ENCODE data around the gene FGF14.

Gene FGF14

DNA sequence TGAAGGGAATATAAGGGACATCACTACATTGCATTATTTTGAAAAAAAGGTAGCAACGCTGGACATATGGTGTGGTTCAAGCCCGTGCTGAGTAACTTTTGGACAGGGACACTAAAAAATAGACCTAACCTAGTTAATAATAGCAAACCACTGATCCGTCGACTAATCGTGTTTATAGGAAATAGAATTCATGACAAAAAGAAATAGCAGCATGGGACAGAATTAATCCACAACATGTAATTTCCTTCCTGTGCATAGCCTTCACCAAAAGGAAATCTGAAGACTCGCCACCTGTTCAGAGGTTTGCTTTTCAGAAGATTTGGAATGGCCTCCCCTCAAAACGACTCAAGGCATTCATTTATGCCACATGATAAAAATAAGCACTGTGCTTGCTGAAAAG lies 128.7 kb downstream of the FGF14 start:
- no peak for DNase-seq (ENCODE audit: low read depth)
- no peak overlapping the region for H3K4me3 ChIP-seq (ENCODE audit: low read depth, low read length)
- no peak for TF ChIP-seq CTCF (conservative IDR thresholded peaks at IDR 0.05; ENCODE audit: low read depth, low read length)

DNA sequence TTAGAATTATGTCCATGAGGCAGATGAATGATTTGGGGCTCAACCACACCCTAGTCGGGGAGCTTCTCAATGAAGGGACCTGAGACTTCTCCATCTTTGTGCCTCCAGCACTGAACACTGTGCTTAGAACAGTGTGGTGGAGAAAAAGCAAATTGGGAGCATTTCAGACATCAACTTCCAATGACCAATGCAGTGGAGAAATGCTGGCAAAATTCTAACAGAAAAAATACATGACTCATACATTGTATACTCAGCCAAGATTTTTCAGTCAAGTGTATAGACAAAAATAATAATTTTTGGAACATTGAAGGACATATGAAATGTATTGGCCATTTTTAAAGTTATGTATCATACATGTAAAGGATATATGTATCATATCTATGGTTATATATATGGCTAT lies 134.7 kb downstream of the FGF14 start:
- no peak overlapping the region for H3K4me3 ChIP-seq (ENCODE audit: low read depth, low read length)
- DNase-seq (ENCODE audit: low read depth) = peak; percentile 35
- TF ChIP-seq CTCF (conservative IDR thresholded peaks at IDR 0.05; ENCODE audit: low read depth, low read length) = no peak

- no peak for TF ChIP-seq CTCF (conservative IDR thresholded peaks at IDR 0.05; ENCODE audit: low read depth, low read length)
- DNase-seq (ENCODE audit: low read depth) = no peak
- no peak overlapping the region for H3K4me3 ChIP-seq (ENCODE audit: low read depth, low read length)
Observed at GRCh38 chr13:102261809-102262208, 140.0 kb downstream of the FGF14 start.

- no peak for DNase-seq (ENCODE audit: low read depth)
- no peak for TF ChIP-seq CTCF (conservative IDR thresholded peaks at IDR 0.05; ENCODE audit: low read depth, low read length)
Observed at GRCh38 chr13:102261316-102261715, 140.5 kb downstream of the FGF14 start.

GRCh38 chr13:102260256-102260655 lies 141.6 kb downstream of the FGF14 start:
- TF ChIP-seq CTCF (conservative IDR thresholded peaks at IDR 0.05; ENCODE audit: low read depth, low read length) = no peak
- DNase-seq (ENCODE audit: low read depth) = no peak
- H3K4me3 ChIP-seq (ENCODE audit: low read depth, low read length) = no peak overlapping the region

More at GRCh38 chr13:102261316-102261715, 140.5 kb downstream of the FGF14 start:
- no peak overlapping the region for H3K4me3 ChIP-seq (ENCODE audit: low read depth, low read length)

DNA sequence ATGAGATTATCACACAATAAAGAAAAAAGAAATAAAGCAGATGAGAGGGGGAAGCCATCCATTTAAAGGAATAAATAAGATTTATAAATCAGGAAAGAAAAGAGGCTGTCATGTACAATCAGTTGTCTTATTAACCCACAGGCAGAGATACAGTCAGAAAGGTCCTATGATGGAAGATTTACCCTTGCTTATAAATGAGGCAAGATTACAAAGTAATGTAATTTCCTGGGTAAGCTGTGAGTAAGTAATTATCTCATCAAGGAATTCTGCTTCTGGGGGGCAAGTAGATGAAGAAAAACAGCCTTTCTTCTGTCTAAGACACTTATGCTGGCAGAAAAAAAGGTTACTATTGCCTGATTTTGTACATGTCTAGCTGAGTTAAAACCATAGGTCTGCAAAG lies 146.4 kb downstream of the FGF14 start:
- H3K4me3 ChIP-seq (ENCODE audit: low read depth, low read length) = no peak overlapping the region
- DNase-seq (ENCODE audit: low read depth) = no peak
- TF ChIP-seq CTCF (conservative IDR thresholded peaks at IDR 0.05; ENCODE audit: low read depth, low read length) = no peak

- H3K4me3 ChIP-seq (ENCODE audit: low read depth, low read length) = no peak overlapping the region
- TF ChIP-seq CTCF (conservative IDR thresholded peaks at IDR 0.05; ENCODE audit: low read depth, low read length) = no peak
- DNase-seq (ENCODE audit: low read depth) = no peak
Observed at GRCh38 chr13:102251817-102252216, 150.0 kb downstream of the FGF14 start.

Measured in choroid plexus epithelial cell (primary cell).